ENCODE results near the gene SKIC8. TPM values are rescaled to one million over a fixed set of nuclear protein-coding genes. Genes with fewer than 3 reads are reported as not detected.
A peak's percentile ranks its signal among the peaks of the same experiment; 100 is the strongest.

Gene SKIC8
- total RNA-seq, 1 donor from 2014 or later = 46.5 TPM

GRCh38 chr15:78316283-78317083 is 17.1 kb upstream of the SKIC8 start:
- H3K27ac Mint-ChIP-seq (ENCODE audit: unreplicated experiment) = no peak overlapping the region
- TF ChIP-seq CTCF (IDR thresholded peaks at IDR 0.05) = no peak
- H3K9me3 Mint-ChIP-seq (ENCODE audit: unreplicated experiment) = no peaks in the 10 kb centered on the region
- peaks cover under 1% of the 10 kb centered on the region for H3K4me1 Mint-ChIP-seq (ENCODE audit: unreplicated experiment)
- no peak overlapping the region for H3K4me3 Mint-ChIP-seq (ENCODE audit: unreplicated experiment)
- H3K36me3 Mint-ChIP-seq (ENCODE audit: unreplicated experiment) = no peaks in the 10 kb centered on the region
- no peaks in the 10 kb centered on the region for H3K27me3 Mint-ChIP-seq (ENCODE audit: unreplicated experiment)
- DNase-seq (ENCODE audit: extremely low spot score, unreplicated experiment) = no peak

- Mint-ChIP-seq H3K4me1 (ENCODE audit: unreplicated experiment) (no peaks in the 10 kb centered on the region), H3K4me3 (ENCODE audit: unreplicated experiment) (no peak overlapping the region), H3K27ac (ENCODE audit: unreplicated experiment) (no peak overlapping the region), H3K9me3 (ENCODE audit: unreplicated experiment) (no peaks in the 10 kb centered on the region), H3K36me3 (ENCODE audit: unreplicated experiment) (no peaks in the 10 kb centered on the region), H3K27me3 (ENCODE audit: unreplicated experiment) (no peaks in the 10 kb centered on the region)
- DNase-seq (ENCODE audit: extremely low spot score, unreplicated experiment) = no peak
- peak; percentile 36 for TF ChIP-seq CTCF (IDR thresholded peaks at IDR 0.05)
Measured at GRCh38 chr15:78315686-78316282, 16.4 kb upstream of the SKIC8 start.

GRCh38 chr15:78314181-78314581 is 14.8 kb upstream of the SKIC8 start:
- no peaks in the 10 kb centered on the region for H3K9me3 Mint-ChIP-seq (ENCODE audit: unreplicated experiment)
- H3K4me1 Mint-ChIP-seq (ENCODE audit: unreplicated experiment) = no peaks in the 10 kb centered on the region
- H3K27me3 Mint-ChIP-seq (ENCODE audit: unreplicated experiment) = no peaks in the 10 kb centered on the region
- DNase-seq (ENCODE audit: extremely low spot score, unreplicated experiment) = no peak
- no peaks in the 10 kb centered on the region for H3K36me3 Mint-ChIP-seq (ENCODE audit: unreplicated experiment)
- H3K4me3 Mint-ChIP-seq (ENCODE audit: unreplicated experiment) = no peak overlapping the region
- no peak for TF ChIP-seq CTCF (IDR thresholded peaks at IDR 0.05)
- H3K27ac Mint-ChIP-seq (ENCODE audit: unreplicated experiment) = no peak overlapping the region

- Mint-ChIP-seq H3K4me3 (ENCODE audit: unreplicated experiment) (no peak overlapping the region), H3K36me3 (ENCODE audit: unreplicated experiment) (no peaks in the 10 kb centered on the region), H3K27ac (ENCODE audit: unreplicated experiment) (no peak overlapping the region), H3K27me3 (ENCODE audit: unreplicated experiment) (no peaks in the 10 kb centered on the region), H3K9me3 (ENCODE audit: unreplicated experiment) (no peaks in the 10 kb centered on the region), H3K4me1 (ENCODE audit: unreplicated experiment) (no peaks in the 10 kb centered on the region)
- no peak for TF ChIP-seq CTCF (IDR thresholded peaks at IDR 0.05)
- no peak for DNase-seq (ENCODE audit: extremely low spot score, unreplicated experiment)
Measured at GRCh38 chr15:78313383-78313782, 14.0 kb upstream of the SKIC8 start.

- Mint-ChIP-seq H3K4me3 (ENCODE audit: unreplicated experiment) (no peak overlapping the region), H3K4me1 (ENCODE audit: unreplicated experiment) (peaks cover 4% of the 10 kb centered on the region), H3K27me3 (ENCODE audit: unreplicated experiment) (no peaks in the 10 kb centered on the region), H3K27ac (ENCODE audit: unreplicated experiment) (no peak overlapping the region), H3K9me3 (ENCODE audit: unreplicated experiment) (no peaks in the 10 kb centered on the region), H3K36me3 (ENCODE audit: unreplicated experiment) (no peaks in the 10 kb centered on the region)
- no peak for TF ChIP-seq CTCF (IDR thresholded peaks at IDR 0.05)
- DNase-seq (ENCODE audit: extremely low spot score, unreplicated experiment) = no peak
Measured at GRCh38 chr15:78312957-78313356, 13.5 kb upstream of the SKIC8 start.
